ENCODE data around the gene CILP2. TPM values are rescaled to one million over a fixed set of nuclear protein-coding genes. Genes with fewer than 3 reads are reported as not detected.

CILP2 gene
- polyA plus RNA-seq, 1 donor = 0.17 TPM

DNA sequence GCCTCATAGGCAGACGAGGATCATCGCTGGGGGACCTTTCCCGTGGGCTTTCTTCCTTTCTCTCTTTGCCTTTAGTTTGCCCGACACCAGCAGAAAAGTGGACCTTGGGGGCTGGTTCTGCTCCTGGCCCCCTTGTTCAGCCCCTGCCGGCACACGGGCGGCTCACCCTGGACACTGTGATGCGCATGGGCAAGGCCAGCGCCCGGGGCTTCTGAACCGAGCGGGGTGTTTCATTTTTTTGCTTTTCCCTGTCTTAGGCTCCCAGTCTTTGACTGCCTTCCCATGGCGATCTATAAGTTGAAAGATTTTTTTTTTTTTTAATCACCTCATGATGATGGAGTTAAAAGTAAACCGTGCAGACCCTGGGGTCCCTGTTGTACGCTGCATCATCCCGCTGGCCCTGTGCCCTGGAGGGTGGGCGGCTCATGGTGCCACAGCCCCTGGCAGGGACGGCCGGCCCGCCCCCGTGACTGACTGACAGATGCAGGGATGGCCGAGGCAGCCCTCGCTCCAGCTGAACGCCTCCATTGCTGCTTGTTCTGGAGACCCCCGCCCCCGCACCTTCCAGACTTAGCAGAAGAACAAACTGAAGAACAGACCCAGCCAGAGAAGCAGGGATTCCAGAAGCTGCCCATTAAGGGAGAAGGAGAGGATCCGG lies 32.3 kb upstream of the CILP2 start:
- DNase-seq = no peak

DNA sequence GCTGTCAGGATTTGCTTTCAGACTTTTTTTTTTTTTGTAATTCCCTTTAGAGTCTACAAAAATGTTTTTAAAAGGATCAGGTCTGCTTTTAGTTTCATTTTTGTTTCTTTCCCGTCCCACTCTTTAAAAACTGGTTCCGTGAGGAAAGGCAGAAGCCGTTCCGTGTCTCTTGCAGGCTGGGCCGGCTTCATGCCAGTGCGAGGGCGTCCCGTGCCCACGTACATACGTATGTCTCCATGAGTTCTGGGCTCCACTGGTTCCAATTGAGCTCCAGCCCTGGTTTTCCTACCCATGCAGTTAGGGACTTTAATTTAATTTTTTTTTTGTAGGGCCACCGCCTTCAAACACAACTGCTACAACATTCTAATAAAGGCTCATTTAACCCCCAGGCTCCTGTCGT lies 31.5 kb upstream of the CILP2 start:
- DNase-seq = no peak

DNA sequence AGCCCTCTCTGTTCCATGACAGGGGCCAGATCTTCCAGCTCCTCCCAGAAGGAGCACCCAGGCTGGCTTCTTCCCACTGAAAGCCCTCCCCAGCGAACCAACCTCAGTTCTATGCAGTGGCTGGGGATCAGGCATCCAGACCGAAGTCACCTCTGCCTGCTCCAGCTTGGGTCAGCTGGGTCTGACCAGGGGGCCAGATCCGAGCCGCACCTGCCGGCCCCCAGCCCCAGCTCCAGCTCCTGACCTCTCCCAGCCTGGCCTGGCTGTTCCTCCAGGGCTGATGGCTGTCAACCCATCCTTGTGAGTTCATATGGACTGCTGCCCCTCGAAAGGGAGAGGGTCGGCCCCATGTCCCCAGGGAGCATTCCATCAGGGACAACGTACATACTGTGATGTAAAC lies 30.7 kb upstream of the CILP2 start:
- no peak for DNase-seq

DNA sequence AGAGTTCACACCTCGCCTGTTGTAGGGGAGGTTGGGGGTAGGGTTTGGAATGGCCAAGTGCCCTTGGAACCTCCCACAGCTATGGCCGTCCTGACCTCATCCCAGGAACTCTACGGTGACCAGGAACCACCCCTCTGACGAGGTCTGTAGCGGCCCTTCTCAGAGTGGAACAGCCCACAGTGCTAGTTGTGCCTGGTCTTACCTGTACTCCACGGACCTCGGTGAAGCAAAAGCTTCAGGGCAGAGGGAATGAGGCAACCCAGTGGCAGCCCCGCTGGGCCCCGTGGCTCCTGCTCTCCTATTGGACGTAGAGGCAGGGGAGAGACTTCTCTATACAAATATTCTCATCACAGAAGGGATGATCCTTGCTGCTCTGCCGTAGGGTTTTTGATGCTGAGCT lies 29.8 kb upstream of the CILP2 start:
- no peak for DNase-seq

DNA sequence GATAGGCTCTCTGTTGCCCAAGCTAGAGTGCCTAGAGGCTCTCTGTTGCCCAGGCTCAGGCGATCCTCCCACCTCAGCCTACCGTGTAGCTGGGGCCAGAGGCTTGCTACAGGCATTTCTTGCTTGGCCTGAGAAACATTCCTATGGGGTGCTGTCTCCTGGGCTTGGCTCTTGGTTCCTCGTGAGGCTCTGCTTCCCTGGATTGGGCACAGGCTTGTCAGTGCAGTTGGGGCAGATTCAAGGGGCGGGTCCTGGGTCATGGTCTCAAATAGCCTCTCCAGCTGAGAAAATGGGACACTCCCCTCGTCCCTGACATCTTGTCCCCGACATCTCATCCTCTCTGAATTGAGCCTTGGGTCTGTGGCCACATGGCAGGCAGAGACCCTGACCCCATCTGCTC lies 27.6 kb upstream of the CILP2 start:
- no peak for DNase-seq

DNA sequence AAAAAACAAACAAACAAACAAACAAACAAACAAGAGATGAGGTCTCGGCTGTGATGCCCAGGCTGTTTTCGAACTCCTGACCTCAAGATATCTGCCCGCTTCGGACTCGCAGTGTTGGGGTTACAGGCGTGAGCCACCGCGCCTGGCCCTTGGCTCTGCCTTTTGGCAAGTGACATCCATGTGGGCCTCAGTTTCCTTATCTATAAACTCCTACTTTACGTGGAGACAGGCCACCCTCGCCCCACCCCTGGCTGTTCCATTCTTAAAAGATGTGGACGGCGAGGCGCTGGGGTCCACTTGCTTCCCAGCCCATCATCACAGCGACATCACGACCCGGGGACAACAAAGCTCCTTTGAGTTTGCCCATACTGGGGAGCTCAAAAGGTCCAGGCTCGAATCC lies 24.4 kb upstream of the CILP2 start:
- no peak for DNase-seq

DNA sequence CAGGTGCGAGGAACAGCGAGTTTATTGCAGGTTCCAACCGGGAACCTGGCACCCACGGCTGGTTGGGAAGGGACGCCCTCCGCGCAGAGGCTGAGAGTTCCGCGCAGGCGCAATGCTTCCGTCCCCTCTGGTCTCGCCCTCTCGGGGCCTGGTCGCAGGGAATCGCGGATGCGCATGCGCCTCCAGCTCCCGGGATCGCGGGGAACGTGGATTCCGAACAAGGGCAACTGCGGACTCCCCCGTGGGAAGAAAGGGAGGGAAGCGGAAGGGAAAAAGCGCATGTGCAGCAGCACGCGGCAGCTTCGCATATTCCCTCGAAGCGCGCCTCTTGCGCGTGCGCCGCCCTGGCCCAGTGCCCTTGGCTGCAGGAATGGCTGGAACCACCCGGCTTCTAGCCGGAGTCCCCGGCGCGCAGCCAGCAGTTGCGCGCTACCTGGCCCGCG lies 23.8 kb upstream of the CILP2 start:
- peak; percentile 63 for DNase-seq

DNA sequence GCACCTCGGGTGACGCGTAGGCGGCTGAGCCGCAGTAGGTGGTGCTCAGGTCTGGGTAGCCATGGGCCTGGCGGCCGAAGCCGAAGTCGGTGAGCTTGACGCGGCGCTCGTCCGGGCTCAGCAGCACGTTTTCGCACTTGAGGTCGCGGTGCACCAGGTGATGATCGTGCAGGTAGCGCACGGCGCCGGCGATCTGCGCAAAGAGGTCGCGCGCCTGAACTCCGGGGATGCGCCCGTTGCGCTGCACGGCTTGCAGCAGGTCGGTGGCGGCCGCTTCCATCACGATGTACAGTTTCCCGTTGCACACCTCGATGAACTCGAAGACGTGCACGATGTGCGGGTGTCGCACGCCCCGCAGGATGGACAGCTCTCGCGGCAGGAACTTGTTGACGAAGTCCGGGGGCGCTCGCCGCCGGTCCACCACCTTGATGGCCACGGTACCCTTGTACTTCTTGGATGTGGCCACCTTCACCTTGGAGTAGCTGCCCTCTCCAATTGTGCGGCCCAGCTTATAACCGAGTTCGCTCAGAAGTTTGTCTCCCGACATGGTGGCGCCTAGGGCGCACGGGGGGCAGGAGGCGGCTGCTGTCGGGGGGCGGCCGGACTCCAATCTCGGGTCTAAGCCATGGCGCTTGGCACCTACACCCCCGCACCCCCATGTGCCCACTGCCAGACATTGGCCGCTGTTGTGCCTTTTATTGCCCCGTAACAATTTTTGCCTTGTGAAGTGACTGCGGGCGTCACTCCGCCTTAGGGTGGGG lies 23.0 kb upstream of the CILP2 start, which contains the start of gene TSSK6:
TSSK6 (minus strand) TSS at position 668 of the 761 bp plus-strand sequence; CDS start at position 547, 121 bp downstream.
- no peak for DNase-seq

DNA sequence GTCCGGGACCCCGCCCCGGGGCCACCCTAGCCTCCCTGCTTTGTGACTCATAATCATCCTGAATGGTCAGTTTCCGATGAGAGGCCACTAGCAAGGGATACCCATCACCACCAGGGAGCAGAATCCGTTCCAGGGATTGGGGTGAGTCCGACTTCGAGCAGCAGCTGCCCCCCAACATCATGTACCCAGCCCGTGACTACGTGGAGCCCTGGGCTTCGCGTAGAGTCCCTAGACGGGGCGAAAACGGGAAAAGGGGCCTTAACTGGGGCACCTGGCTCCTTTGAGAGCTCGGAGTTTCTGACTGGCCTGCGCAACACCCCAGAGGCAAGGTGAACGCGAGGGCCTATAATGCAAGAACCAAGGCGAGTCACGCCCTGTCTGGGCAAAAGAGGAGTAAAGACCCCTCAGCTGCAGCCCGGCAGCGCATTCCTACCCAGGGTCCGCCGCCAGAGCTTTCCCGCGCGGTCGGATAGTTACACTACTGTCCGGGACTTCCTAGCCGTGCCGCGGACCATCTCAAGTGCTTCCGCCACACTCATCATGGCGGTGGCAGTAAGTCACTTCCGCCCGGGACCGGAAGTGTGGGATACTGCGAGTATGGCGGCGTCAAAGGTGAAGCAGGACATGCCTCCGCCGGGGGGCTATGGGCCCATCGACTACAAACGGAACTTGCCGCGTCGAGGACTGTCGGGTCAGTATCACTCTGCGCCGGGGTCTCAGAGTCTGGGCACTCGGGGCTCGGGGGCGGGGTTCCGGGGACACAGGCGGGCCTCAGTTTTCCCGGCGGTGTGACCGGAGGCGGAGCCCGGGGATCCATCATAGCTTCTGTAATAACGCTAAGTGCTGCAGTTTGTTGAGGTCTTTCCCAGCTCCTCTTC lies 22.2 kb upstream of the CILP2 start, which contains the start of gene NDUFA13:
NDUFA13 (plus strand) TSS at position 584 of the 878 bp plus-strand sequence; CDS start at position 598, 14 bp downstream.
- DNase-seq = peak; percentile 97

DNA sequence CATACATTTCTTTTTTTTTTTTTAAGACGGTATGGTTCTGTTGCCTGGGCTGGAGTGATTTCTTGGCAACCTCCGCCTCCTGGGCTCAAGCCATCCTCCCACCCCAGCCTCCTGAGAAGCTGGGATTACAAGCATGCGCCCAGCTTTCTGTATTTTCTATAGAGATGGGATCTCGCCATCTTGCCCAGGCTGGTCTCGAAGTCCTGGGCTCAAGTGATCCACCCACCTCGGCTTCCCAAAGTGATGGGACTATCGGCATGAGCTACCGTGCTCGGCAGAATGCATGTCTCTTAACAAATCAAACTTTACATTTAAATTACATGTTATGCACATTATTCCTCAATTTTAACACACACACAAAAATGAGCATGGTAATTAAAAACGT lies 20.8 kb upstream of the CILP2 start:
- no peak for DNase-seq

DNA sequence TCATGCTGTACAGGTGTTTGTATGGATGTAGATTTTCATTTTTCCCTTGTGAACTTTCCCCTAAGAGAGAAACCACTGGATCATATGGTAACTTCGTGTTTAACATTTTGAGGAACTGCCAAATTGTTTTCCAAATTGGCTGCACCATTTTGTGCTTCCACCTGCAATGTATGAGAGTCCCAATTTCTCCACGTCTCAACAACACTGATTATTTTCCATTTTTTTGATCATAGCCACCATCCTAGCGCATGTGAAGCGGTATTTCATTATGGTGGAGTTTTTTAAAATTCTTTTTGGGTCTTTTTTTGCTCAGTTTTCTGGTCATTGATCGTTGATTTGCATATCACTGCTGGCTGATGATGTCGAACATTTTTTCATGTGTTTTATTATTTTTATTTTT lies 17.1 kb upstream of the CILP2 start:
- DNase-seq = no peak

DNA sequence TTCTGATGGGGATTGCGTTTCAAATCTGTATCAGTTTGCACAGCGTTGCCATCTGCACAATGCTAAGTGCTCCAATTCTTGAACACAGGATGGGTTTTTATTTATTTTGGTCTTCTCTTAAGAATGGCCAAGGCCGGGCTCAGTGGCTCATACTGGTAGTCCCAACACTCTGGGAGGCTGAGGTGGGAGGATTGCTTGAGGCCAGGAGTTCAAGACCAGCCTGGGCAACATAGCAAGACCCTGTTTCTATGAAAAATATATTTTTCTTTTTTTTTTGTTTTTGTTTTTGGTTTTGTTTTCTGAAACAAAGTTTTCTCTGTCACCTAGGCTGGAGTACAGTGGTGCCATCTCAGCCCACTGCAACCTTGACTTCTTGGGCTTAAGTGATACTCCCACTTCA lies 14.9 kb upstream of the CILP2 start:
- no peak for DNase-seq

DNA sequence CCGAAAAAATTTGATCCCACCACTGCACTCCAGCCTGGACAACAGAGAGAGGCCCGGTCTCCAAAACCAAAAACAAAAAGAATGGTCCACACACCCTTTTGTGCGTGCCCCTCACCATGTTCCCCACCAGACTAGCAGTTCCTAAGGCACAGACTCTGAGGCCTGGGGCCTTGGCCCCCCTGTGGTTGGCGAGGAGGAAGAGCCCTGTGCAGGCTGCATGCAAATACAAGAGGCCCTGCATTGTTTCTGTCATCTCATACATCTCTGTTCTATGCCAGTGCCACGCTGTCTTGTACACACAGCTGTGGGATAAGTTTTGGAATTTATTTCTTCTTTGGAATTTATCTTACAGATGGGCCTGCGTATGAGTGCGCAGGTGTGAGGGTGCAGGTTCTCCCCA lies 14.0 kb upstream of the CILP2 start:
- no peak for DNase-seq

DNA sequence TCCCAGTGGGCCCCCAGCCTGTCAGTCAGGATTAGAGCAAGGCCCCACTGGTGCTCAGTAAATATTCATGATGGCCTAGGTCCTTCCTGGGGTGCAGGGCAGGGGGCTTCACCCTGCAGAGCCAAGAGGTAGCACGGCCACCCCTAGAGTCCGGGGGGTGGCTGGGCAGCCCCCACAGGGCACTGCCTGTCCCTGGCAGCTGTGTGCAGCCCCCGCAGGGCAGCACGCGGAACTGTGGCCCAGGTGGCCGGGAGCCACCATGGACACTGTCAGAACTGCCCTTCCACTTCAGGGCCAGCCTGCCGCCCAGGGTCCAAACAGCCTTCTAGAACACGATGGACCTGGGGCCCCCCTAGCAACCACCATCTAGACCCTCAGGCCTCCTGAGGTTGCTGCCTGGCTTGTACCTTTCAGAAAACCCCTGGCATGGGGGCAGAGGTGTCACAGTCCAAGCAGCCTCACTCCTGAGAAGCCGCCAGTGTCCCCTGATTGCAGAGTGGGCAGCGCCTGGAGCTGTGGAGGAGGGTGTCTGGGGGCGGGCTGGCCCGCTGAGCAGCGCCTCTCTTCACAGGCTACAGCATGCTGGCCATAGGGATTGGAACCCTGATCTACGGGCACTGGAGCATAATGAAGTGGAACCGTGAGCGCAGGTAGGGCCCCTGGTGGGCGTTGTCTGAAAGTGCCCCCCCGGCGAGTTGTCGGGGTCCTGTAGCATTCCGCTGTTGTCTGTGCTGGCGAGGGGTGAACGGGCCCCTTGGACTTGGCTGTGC lies 12.3 kb upstream of the CILP2 start:
- DNase-seq = no peak

DNA sequence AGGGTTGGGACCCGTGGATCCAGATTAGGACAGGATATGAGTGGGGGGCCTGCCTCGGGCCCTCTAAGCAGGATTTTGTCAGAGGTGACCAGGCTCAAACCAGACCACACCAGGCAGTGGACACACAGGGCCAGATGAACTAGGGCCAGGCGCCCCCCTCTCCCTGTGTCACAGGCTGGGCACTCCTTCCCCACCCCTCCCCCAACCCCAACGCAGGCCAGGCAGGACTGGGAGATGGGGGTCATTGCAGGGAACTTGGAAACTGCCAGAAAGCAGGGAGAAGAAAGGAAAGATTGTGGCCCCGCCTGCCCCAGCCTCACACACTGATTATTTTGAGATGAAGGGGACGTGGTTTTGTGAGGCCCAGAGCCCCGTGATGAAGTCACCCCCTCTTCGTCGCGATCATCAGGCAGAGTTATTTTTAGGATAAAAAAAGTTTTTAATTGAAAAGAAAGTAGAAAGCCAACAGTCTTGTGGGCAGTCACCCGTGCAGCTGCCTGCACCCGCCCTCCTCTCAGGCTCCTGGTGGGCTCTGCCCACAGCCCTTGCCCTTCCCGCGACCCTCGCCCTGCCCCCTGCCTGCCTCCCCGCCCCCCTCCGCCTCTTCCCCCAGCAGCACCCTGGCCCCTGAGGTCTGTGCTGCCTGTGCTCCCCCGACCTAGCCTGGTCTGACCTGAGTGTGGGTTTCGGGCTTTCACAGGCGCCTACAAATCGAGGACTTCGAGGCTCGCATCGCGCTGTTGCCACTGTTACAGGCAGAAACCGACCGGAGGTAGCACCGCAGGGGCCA lies 11.3 kb upstream of the CILP2 start:
- no peak for DNase-seq

DNA sequence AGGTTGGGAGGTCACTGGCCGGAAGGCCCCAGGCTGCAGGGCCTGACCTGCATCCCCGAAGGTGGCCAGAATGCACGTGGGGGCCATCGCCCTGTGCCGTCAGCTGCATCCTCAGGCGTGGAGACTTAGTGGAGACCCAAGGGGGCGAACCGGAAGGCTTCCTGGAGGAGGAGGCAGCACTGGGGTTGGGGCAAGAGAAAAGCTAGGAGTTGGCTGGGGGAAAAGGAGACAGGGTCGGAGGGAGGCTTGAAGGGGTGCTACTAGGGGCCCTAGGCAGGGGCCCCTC lies 10.8 kb upstream of the CILP2 start:
- no peak for DNase-seq

DNA sequence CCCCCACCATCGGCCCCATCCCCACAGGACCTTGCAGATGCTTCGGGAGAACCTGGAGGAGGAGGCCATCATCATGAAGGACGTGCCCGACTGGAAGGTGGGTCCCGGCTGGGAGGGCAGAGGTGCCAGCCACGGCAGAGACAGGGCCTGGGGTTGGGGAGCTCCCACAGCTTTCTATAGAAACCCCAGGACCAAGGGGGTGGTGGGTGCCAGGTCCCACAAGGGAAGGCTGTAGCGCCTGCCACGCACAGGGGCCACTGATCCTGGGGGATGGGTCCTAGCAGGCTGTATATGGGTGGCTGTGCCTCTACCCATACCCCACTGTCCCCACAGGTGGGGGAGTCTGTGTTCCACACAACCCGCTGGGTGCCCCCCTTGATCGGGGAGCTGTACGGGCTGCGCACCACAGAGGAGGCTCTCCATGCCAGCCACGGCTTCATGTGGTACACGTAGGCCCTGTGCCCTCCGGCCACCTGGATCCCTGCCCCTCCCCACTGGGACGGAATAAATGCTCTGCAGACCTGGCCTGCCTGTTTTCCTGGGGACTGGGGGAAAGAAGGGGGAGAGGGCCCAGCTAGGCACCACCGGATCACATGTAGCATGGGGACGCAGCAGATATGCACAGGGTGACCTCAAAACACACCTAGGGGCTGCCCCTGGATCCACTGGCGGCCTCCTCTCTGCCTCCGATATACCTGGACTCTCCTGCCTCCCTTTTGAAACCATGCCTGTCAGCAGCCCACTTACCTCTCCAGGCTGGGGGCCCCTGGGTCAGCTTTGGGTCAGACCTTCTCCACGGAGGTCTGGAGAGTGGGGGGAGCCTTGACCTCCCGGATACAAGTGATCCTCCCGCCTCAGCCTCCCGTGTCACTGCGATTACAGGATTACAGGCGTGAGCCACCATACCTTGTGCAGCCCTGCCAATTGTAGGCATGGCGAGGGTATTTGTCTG lies 10.1 kb upstream of the CILP2 start:
- DNase-seq = no peak

DNA sequence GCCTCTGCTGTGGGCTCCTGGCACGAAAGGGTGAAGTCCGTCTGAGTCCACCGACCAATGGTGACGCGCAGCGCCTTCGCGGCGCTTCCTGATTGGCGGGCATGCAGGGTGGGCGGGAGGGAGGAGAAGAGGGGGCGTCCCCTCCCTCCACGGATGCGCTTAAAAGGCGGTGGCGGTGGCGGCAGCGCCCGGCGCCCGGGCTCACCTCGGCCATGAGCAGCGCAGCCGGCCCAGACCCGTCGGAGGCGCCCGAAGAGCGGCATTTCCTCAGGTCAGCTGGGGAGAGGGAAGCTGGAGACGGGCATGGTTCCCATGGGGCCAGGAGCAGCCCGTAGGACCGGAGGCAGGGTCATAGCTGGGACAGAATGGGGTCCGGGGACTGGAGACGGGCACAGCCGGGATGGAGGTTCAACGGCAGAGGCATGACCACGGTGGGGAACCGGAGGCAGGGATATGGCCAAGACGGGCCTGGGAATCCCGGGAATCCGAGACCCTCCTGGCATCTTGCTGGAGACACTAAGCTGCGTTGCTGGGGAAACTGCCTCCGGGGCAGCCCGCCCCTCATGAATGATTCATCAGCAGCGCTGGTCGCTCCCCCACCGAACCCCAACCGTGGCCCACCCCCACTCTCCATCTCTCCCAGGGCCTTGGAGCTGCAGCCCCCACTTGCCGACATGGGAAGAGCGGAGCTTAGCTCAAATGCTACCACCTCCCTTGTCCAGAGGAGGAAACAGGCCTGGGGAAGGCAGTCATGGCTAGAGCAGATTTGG lies 9.2 kb upstream of the CILP2 start, which contains the start of gene YJEFN3:
YJEFN3 (plus strand) TSS at position 191 of the 770 bp plus-strand sequence; CDS start at position 213, 22 bp downstream.
- no peak for DNase-seq

DNA sequence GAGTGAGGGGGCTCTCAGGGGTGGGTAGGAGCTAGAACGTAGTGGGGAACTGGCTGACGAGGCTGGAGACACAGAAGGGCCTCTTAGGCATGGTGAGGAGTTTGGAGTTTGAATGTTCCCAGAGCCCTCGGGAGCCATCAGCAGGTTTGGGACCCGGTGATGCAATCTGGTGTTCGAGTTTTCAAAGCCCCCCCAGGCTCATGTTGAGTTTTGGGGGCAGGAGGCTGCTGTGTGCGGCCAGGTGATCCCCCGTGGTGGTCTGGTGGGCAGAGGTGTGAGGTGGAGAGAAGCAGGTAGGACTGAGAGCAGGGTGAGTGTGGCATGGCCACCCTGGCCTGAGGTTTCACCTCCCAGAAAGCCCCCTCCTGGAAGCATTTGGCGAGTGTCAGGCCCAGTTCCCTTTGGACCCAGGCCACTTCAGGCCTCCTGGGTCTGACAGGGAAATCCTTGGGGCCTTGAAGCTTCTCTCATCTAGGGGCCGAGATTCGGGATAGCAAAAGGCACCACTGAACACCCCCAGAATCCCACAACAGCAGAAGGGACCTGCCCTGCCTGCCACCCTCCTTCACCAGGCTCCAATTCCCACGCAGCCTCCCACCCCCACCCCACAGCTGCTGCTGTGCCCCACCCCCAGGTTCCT lies 8.2 kb upstream of the CILP2 start:
- no peak for DNase-seq

Measured in left kidney (tissue), 2 donors.